K562 (cell line): Measurements from ENCODE around the gene PLA2R1. TPM values are rescaled to one million over a fixed set of nuclear protein-coding genes. Genes with fewer than 3 reads are reported as not detected.
A peak's percentile ranks its signal among the peaks of the same experiment; 100 is the strongest.

Experiments used
- CTCF ChIP-seq, 3 experiments: IDR thresholded peaks in 2 of 3; conservative IDR thresholded peaks in 1 of 3; 2 replicates each; pipeline ENCODE4 v1.5.1; 2011 to 2012; ENCODE audit warnings: low read length in 3 of 3, mild to moderate bottlenecking in 3 of 3, control low read depth in 2 of 3, improper control_type of control experiment in 1 of 3, inconsistent platforms in 1 of 3, low read depth in 1 of 3, mixed read lengths in 1 of 3, moderate library complexity in 1 of 3; ENCODE audit not compliant: insufficient read depth in 2 of 3
- CTCFL ChIP-seq: IDR thresholded peaks from 2 replicates; pipeline ENCODE4 v1.6.1; 2011; ENCODE audit warnings: borderline replicate concordance, low read depth, mild to moderate bottlenecking, moderate library complexity, low read length; ENCODE audit not compliant: insufficient read depth, poor library complexity, severe bottlenecking
- GTF2E2 ChIP-seq: fragments of 200-800 bp; sonication (Bioruptor generic); IDR thresholded peaks from 2 replicates; pipeline ENCODE4 v1.6.1; 2016; ENCODE audit warnings: missing genetic modification characterization, missing compliant biosample characterization
- HMGXB4 ChIP-seq: sonication (generic); formaldehyde crosslinking; IDR thresholded peaks from 2 replicates; pipeline ENCODE4 v1.8.1; 2023; ENCODE audit warnings: mild to moderate bottlenecking, missing genetic modification reagents
- JUND ChIP-seq, 2 experiments: IDR thresholded peaks; 2 replicates in 1 of 2; 3 replicates in 1 of 2; pipeline ENCODE4 v1.6.1; 2011; ENCODE audit warnings: borderline replicate concordance in 2 of 2, low read depth in 2 of 2, low read length in 2 of 2, improper control_type of control experiment in 1 of 2, missing biosample characterization in 1 of 2, missing genetic modification characterization in 1 of 2, missing genetic modification reagents in 1 of 2
- L3MBTL2 ChIP-seq: fragments of 450-650 bp; IDR thresholded peaks from 2 replicates; pipeline ENCODE4 v1.6.1; 2016; ENCODE audit warnings: mild to moderate bottlenecking, moderate library complexity
- MTA1 ChIP-seq: fragments of 450-650 bp; IDR thresholded peaks from 2 replicates; pipeline ENCODE4 v1.6.1; 2017; ENCODE audit warnings: borderline replicate concordance
- NRF1 ChIP-seq, 2 experiments: fragments of 450-650 bp; IDR thresholded peaks in 1 of 2; conservative IDR thresholded peaks in 1 of 2; 2 replicates each; pipeline ENCODE4 v1.6.1; 2014; ENCODE audit warnings: mild to moderate bottlenecking in 2 of 2
- PHB2 ChIP-seq: fragments of 450-650 bp; IDR thresholded peaks from 2 replicates; pipeline ENCODE4 v1.6.1; 2017; ENCODE audit warnings: low read depth
- SMAD2 ChIP-seq: fragments of 150-350 bp; IDR thresholded peaks from 2 replicates; pipeline ENCODE4 v1.6.1; 2014; ENCODE audit warnings: low read depth, mild to moderate bottlenecking, low read length
- SMC3 ChIP-seq: conservative IDR thresholded peaks from 2 replicates; pipeline ENCODE4 v1.6.1; 2011; ENCODE audit warnings: low read depth, low read length, improper control_type of control experiment; ENCODE audit not compliant: insufficient read depth
- YY1 ChIP-seq, 3 experiments: IDR thresholded peaks; 2 replicates each; pipeline ENCODE4 v1.6.1; 2011; ENCODE audit warnings: low read length in 2 of 3, mild to moderate bottlenecking in 2 of 3, moderate library complexity in 2 of 3, borderline replicate concordance in 1 of 3, control low read depth in 1 of 3, low read depth in 1 of 3; ENCODE audit not compliant: insufficient read depth in 3 of 3, insufficient replicate concordance in 2 of 3, control insufficient read depth in 1 of 3, insufficient read length in 1 of 3; ENCODE audit errors: extremely low read depth in 1 of 3
- ZBTB33 ChIP-seq: sonication (generic); formaldehyde crosslinking; IDR thresholded peaks from 2 replicates; pipeline ENCODE4 v1.8.1; 2023; ENCODE audit warnings: mild to moderate bottlenecking, missing genetic modification reagents
- ZNF175 ChIP-seq: fragments of 200-800 bp; sonication (Bioruptor generic); IDR thresholded peaks from 2 replicates; pipeline ENCODE4 v1.6.1; 2016; ENCODE audit warnings: low read depth, mild to moderate bottlenecking, missing genetic modification characterization, missing compliant biosample characterization
- ZNF217 ChIP-seq: sonication (generic); formaldehyde crosslinking; IDR thresholded peaks from 2 replicates; pipeline ENCODE4 v1.8.0; 2022; ENCODE audit warnings: mild to moderate bottlenecking, missing genetic modification reagents
- ZNF696 ChIP-seq: fragments of 250-450 bp; sonication (Bioruptor Pico); conservative IDR thresholded peaks from 2 replicates; pipeline ENCODE4 v1.4.0; 2020; ENCODE audit warnings: mild to moderate bottlenecking, moderate library complexity
- polyA plus RNA-seq, 8 experiments: library from polyadenylated mRNA; depleted of rRNA in 4 of 8; stranded (reverse) in 5 of 8; unstranded in 3 of 8; fragments of >200 nt; fragmentation: Nextera tagmentation in 2 of 8; fragmentation: Illumina TruSeq in 1 of 8; extraction: Ambion mirVana in 2 of 8; extraction: Trizol in 1 of 8; gene quantifications; 2 replicates each; pipeline versions ENCODE4 v1.2.1 to v1.2.3, GENCODE V29; 2011 to 2014; ENCODE audit warnings: inconsistent platforms in 1 of 8, missing spikeins in 1 of 8
- total RNA-seq, 7 experiments: library from RNA; depleted of rRNA in 6 of 7; stranded (reverse); fragments of >200 nt in 6 of 7; fragmentation: Illumina TruSeq in 2 of 7; extraction: Trizol in 2 of 7; gene quantifications; 2 replicates each; pipeline versions ENCODE4 v1.2.1 to v1.2.3, GENCODE V29; 2011 to 2021; ENCODE audit warnings: low replicate concordance in 1 of 7

The PLA2R1 gene
- total and polyA plus RNA-seq, 9 of the 15 experiments (the other 6 are each of a cell fraction or from before 2014, with no cell fraction given): not detected

- TF ChIP-seq CTCF (IDR thresholded peaks at IDR 0.05 in 2 of 3, conservative IDR thresholded peaks at IDR 0.05 in 1 of 3; ENCODE audit: insufficient read depth in 2 of 3, low read depth in 1 of 3, low read length in 3 of 3) (peak; percentile 59 to 75 (median 59); a peak in 5 of 6 replicates), YY1 (IDR thresholded peaks at IDR 0.05; ENCODE audit: borderline replicate concordance in 1 of 3, control insufficient read depth in 1 of 3, extremely low read depth in 1 of 3, insufficient read depth in 3 of 3, insufficient read length in 1 of 3, insufficient replicate concordance in 2 of 3, low read depth in 1 of 3, low read length in 2 of 3) (peak in 1 of 3 experiments; percentile 51), GTF2E2 (tag) (no peak), PHB2 (no peak), ZNF175 (CRISPR knock-in tag) (no peak), SMC3 (no peak), SMAD2 (no peak), ZBTB33 (CRISPR knock-in tag) (no peak), L3MBTL2 (0 out of 2 replicates have a peak, but pooled peaks have one; percentile 49), ZNF696 (CRISPR knock-in tag) (no peak), ZNF217 (CRISPR knock-in tag) (no peak), HMGXB4 (CRISPR knock-in tag) (no peak), MTA1 (no peak), CTCFL (peak; percentile 31), JUND (IDR thresholded peaks at IDR 0.05; ENCODE audit: borderline replicate concordance, low read depth, low read length) (peak; percentile 20; the same call in 1 of the 2 replicates), JUND (tag; IDR thresholded peaks at IDR 0.05; ENCODE audit: borderline replicate concordance, low read depth, low read length) (no peak; the same call in 2 of the 3 replicates), NRF1 (conservative IDR thresholded peaks at IDR 0.05 in 1 of 2, IDR thresholded peaks at IDR 0.05 in 1 of 2) (peak; percentile 13 to 24; a peak in 1 of 4 replicates)
Measured at GRCh38 chr2:160044728-160045127, 17.7 kb downstream of the PLA2R1 start (continued).
